ENCODE data around the gene TSPY1.
"Not testable (repeated sequence)": the region's sequence is repeated elsewhere in the genome, so short reads cannot be mapped to it uniquely, and the experiment has no call there.

TSPY1 gene

GRCh38 chrY:9466655-9467054 is at the start of gene TSPY1:
TSPY1 (plus strand) TSS chrY:9466955; CDS start chrY:9467001, 46 bp downstream.
- not testable (repeated sequence) for TF ChIP-seq CTCF (IDR thresholded peaks at IDR 0.05)

- TF ChIP-seq CTCF (IDR thresholded peaks at IDR 0.05): not testable (repeated sequence)
Measured at GRCh38 chrY:9486967-9487366, 20.2 kb downstream of the TSPY1 start, which contains the start of gene TSPY9. TSPY9 (plus strand) TSS chrY:9487267; CDS start chrY:9487313, 46 bp downstream.

All from LNCAP (cell line).